HG03159 (cell line): ENCODE data around the gene CHST1.

Source experiments
- ATAC-seq: cut with Tn5 transposase; IDR thresholded peaks from one replicate; pipeline ENCODE4 v1.9.1; 2021; ENCODE audit warnings: mild to moderate bottlenecking, moderate library complexity; ENCODE audit not compliant: unreplicated experiment

Gene CHST1

GRCh38 chr11:45646275-45646927 lies 19.0 kb downstream of the CHST1 start:
- peak; percentile 72 for ATAC-seq

DNA sequence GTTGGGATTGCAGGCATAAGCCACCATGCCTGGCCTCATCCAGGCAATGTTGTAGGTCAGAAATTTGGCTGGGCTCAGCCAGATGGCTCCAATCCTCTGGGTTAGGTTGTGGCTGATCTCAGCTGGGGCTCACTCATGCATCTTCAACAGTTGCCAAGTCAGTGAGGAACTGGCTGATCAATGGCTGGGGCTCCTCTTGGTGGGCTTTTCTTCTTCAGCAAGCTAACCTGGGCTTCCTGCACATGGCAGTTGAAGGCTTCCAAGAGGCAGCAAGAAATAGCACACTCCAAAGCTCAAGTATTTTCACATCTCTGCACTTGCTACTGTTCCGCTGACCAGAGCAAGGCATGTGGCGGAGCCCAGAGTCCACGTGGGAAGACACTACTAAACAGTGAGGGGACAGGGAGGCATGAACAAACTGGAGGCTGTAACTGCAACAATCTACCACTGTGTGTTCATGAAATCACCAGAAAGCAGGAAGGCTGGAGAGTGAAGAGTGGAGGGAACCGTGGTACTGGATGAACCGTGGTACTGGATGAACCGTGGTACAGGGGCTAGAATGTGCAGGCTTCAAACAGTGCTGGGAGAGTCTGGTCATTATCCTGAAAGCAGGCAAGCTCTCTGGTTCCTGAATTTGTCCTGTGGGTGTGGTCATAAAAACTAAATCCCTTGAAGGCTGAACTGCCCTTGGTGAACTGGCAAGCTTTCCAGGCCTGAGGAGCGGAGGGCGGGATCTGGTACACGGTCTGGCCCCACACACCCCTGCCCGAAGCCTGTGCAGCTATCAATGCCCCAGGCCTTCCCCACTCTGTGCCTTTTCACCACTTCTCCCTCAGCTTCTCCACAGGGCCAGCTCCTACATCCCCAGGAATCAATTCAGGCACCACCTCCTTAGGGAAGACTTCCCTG lies 20.2 kb downstream of the CHST1 start:
- no peak for ATAC-seq

DNA sequence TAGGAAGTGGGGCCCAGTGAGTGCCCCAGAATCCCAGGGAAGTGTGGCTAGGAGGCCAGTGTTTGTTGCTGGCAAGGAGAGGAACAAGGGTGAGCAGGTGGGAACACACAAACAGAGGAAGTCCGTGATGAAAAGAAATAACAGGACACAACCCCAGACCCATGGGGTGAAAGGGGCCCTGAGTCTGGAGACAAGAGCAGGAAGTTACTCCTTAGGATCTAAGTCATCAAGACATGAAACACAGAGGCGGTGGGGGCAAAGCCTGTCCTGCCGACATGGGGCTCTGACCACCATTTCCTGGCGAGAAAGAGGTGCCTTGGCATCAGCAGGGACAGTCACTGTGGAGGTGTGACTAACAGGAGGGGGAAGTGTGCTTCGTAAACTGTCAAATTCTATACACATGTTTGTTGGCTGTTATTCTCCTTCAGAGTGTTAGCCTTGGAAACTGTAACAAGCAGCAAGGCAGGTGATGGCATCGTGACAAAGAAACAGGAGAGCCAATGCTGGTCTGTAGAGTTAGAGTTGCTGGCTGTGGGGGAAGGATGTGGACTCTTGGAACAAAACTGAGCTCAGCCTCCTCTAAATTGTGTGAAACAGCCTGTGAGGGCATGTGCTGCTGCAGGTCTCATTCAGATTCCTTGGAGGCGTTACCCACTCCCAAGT lies 21.7 kb downstream of the CHST1 start:
- ATAC-seq = no peak

GRCh38 chr11:45641961-45642360 lies 23.5 kb downstream of the CHST1 start:
- ATAC-seq = no peak

DNA sequence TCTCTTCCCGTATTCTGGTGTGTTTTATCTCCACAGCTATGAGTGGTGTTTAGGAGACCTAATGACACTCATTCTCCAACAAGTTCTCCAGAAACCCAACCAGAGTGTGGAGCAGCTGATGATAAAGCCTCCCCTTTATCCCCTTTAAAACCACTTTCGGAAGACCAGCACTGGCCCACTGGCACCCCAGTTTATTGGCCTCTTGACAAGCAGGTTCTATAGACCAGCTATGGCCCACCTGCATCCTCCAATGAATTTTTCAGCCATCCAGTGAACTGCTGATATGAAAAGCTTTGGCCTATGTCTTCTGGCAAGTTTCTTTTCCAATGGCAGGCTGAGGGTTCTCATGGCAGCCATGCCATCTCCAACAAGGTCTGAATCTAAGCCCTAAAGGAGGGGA lies 27.4 kb downstream of the CHST1 start:
- no peak for ATAC-seq

DNA sequence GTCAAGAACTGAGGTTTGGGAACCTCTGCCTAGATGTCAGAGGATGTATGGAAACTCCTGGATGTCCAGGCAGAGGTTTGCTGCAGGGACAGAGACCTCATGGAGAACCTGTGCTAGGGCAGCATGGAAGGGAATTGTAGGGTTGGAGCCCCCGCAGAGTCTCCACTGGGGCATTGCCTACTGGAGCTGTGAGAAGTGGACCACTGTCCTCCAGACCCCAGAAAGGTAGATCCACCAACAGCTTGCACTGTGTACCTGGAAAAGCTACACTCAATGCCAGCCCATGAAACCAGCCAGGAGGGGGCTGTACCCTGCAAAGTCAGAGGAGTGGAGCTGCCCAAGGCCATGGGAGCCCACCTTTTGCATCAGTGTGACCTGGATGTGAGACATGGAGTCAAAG lies 29.5 kb downstream of the CHST1 start:
- no peak for ATAC-seq

- no peak for ATAC-seq
These were observed 39.8 kb downstream of the CHST1 start for GRCh38 chr11:45625611-45626010.

GRCh38 chr11:45624095-45624494 lies 41.3 kb downstream of the CHST1 start:
- ATAC-seq = no peak

DNA sequence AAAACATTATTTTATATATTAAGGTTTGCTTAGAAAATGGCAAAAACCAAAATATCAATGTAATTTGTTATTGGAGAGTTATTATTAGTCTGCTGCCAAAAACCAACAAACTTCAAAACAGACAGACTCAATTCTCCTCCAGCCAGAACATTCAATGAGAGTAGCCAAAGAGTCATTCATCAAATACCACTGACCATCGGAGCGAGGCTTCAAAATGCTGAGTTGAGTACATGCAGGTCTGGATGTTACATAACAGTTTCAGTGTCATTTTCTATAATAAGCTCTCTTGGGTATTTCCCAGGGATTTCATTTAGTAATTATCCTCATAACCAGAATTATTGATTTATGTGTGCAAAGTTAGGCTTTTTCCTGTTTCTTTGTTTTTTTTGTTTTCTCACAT lies 42.6 kb downstream of the CHST1 start:
- ATAC-seq = no peak

DNA sequence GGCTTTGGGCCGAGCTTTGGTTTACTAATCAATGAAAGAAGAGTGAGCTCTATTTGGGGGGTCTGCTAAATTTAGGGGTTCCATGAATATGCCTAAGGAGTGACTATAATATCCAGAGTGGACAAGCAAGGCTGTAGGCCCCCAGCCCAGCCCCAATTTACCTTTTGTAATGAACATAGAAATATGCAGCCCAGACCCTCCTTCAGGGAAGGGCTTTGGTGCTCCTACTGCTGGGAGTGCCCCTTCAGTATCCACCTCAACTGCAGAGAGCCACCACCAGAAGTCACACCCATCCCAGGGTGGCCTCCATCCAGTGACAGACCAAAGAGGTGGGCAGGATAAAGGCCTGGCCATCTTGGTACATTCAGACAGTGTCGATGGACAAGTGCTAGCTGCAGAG lies 43.1 kb downstream of the CHST1 start:
- no peak for ATAC-seq

DNA sequence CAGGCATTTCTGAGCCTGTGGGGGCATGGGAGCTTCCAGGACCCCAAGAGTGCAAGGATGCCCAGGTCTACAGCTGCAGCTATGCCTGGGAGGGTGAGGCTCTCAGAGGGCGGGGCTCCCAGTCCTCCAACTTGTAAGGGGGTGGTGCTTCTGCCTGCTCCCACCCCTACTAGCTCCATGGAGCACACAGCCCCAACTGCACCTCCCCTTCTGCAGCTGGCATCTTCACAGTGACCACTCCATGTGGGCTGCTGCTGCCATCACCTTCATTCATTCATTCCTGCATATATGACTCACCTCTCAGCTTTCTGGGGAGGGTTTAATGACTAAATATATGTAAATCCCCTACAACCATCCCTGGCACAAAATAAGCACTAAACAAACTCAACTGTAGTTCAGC lies 43.8 kb downstream of the CHST1 start:
- ATAC-seq = no peak

GRCh38 chr11:45620243-45620642 lies 45.2 kb downstream of the CHST1 start:
- no peak for ATAC-seq

GRCh38 chr11:45618897-45619296 lies 46.5 kb downstream of the CHST1 start:
- no peak for ATAC-seq

- ATAC-seq = no peak
These were observed 47.4 kb downstream of the CHST1 start for GRCh38 chr11:45617871-45618601.

- no peak for ATAC-seq
These were observed 48.4 kb downstream of the CHST1 start for GRCh38 chr11:45616802-45617549.

GRCh38 chr11:45615182-45615792 lies 50.1 kb downstream of the CHST1 start:
- no peak for ATAC-seq

GRCh38 chr11:45614196-45614828 lies 51.1 kb downstream of the CHST1 start:
- no peak for ATAC-seq

DNA sequence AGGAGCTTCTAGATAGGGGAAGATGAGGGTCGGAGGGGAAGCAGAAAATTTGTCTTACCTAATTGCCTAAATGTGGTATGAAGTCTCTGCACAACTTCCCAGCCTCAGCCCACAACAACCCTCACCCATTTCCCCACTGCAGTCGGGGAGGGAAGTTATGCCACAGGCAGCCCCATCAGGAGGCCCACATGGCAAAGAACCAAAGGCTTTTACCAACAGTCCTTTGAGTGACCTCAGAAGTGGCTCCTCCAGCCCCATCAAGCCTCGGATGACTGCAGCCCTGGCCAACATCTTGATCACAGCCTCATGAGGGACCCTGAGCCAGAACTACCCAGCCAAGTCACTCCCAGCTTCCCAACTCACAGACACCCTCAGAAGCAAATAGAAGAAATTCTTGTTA lies 54.8 kb downstream of the CHST1 start:
- no peak for ATAC-seq

GRCh38 chr11:45609902-45610301 lies 55.5 kb downstream of the CHST1 start:
- ATAC-seq = no peak

DNA sequence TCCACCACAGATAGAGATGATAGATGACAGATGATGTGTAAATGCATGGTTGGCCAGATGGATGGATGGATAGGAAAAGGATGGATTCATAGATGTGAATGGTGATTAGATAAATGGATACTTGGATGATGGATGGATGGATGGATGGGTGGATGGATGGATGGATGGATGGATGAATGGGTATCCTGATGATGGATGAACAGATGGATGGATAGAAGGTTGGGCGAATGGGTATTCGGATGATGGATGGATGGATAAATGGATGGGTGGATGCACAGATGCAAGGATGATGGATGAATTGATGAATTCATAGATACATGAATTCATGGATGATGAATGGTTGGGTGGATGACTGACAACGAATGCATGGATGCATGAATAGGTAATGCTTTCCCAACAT lies 56.1 kb downstream of the CHST1 start:
- no peak for ATAC-seq
